ENCODE results near the gene ZNF621.

ZNF621 gene

DNA sequence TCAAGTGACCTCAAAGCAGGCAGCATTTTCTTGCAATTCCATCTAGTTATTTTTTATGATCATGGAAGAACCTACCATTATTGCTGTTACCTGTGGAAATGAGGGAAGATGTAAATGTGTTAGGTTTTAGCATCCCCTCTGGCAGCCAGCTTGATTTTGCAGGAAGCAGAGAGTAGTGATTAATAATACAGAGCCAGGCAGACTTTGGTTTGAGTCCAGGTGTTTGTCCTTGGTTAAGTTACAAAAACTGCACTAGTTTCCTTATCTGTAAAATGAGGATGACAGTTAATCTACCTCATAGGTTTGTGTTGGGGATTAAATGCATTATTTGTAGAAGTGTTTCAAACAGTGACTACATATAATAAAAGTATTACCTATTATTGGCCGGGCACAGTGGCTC lies 6.7 kb upstream of the ZNF621 start:
- TF ChIP-seq, protein P1, sequence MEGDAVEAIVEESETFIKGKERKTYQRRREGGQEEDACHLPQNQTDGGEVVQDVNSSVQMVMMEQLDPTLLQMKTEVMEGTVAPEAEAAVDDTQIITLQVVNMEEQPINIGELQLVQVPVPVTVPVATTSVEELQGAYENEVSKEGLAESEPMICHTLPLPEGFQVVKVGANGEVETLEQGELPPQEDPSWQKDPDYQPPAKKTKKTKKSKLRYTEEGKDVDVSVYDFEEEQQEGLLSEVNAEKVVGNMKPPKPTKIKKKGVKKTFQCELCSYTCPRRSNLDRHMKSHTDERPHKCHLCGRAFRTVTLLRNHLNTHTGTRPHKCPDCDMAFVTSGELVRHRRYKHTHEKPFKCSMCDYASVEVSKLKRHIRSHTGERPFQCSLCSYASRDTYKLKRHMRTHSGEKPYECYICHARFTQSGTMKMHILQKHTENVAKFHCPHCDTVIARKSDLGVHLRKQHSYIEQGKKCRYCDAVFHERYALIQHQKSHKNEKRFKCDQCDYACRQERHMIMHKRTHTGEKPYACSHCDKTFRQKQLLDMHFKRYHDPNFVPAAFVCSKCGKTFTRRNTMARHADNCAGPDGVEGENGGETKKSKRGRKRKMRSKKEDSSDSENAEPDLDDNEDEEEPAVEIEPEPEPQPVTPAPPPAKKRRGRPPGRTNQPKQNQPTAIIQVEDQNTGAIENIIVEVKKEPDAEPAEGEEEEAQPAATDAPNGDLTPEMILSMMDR (IDR thresholded peaks at IDR 0.05; ENCODE audit: extremely low read depth, missing control alignments) = no peak
- no peak for DNase-seq (ENCODE audit: low spot score)

DNA sequence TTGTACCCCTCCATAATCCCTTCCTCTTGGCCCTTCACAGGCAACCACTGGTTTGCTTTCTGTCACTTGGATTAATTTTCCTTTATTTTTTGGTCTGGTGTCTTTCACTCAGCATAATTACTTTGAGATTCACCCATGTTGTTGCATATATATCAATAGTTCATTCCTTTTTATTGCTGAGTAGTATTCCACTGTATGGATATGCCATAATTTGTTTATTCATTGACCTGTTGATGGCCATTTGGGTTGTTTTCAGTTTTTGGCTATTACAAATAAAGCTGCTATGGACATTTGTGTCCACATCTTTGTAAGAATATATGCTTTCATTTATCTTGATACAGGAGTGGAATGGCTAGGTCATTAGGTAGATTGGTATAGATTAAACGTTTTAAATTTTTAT lies 5.9 kb upstream of the ZNF621 start:
- TF ChIP-seq, protein P1 (IDR thresholded peaks at IDR 0.05; ENCODE audit: extremely low read depth, missing control alignments) = no peak
- DNase-seq (ENCODE audit: low spot score) = no peak

DNA sequence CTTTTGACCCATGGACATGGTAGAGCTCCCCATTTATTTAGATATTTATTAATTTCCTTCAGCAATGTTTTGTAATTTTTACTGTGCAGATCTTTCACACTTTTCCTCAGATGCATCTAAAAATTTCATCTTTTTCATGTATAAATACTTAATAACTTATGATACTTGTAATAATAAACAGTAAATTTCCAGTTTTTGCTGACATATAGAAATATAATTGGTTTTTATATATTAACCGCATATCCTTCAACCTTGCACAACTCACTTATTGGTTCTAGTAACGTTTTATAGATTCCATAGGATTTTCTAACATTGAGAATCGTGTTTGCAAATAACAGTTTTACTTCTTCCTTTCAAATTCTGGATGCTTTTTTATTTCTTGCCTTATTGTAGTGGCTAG lies 3.5 kb upstream of the ZNF621 start:
- DNase-seq (ENCODE audit: low spot score) = no peak
- TF ChIP-seq, protein P1 (IDR thresholded peaks at IDR 0.05; ENCODE audit: extremely low read depth, missing control alignments) = no peak

DNA sequence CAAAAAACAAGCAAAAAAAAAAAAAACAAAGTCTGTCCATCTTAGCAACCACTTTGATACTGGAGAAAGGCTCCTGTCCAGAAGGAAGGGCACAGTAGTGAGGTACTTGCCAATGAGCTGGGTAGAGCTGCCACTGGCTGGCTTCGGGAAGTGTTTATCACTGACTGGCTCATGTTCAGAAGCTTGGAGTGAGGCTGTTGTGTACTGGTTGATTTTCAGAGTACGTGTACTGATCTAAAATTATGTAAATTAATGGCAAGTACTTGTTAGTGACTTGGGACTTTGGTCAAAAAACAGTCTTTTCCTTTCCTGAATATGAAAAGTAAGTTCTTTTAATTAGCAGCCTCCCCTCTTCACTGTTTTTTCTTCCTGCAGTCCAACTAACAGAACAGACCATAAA lies 979 bp upstream of the ZNF621 start:
- DNase-seq (ENCODE audit: low spot score) = no peak
- TF ChIP-seq, protein P1 (IDR thresholded peaks at IDR 0.05; ENCODE audit: extremely low read depth, missing control alignments) = no peak

DNA sequence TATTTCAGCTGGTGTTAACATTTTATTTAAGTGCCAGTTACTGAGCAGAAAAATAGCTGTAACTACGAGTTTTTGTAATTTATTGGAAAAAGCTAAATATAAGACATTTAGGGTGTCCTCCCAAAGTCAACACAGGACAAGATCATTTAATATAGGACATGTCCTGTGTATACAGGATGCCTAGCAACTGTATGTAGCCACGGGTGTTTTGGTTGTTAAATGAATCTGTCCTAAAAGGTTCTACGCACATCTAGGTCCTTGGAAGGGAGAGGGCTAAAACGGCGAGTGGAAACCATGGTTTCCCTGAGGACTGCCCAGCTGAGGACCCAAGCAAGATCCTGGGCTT lies 565 bp upstream of the ZNF621 start:
- DNase-seq (ENCODE audit: low spot score) = no peak
- TF ChIP-seq, protein P1 (IDR thresholded peaks at IDR 0.05; ENCODE audit: extremely low read depth, missing control alignments) = no peak

DNA sequence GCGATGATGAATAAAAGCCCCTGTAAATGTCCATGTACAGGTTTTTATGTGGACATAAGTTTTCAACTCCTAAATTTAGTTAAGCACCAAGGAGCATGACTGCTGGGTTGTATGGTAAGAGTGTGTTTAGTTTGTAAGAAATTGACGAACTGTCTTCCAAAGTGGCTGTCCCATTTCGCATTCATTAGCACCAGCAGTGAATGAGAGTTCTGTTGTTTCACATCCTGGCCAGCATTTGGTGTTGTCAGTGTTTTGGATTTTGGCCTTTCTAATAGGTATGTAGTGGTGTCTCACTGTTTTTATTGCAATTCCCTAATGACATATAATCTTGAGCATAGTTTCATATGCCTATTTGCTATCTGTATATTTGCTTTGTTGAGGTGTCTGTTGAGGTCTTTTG lies 3.7 kb downstream of the ZNF621 start:
- DNase-seq (ENCODE audit: low spot score) = no peak
- TF ChIP-seq, protein P1 (IDR thresholded peaks at IDR 0.05; ENCODE audit: extremely low read depth, missing control alignments) = no peak

DNA sequence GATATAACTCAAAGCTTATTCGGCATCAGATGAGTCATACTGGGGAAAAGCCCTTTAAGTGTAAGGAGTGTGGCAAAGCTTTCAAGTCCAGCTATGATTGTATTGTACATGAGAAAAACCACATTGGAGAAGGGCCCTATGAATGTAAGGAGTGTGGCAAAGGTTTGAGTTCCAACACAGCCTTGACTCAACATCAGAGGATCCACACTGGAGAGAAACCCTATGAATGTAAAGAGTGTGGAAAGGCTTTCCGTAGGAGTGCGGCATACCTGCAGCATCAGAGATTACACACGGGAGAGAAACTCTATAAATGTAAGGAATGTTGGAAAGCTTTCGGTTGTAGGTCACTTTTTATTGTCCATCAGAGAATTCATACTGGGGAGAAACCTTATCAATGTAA lies 7.5 kb downstream of the ZNF621 start:
- TF ChIP-seq, protein P1 (IDR thresholded peaks at IDR 0.05; ENCODE audit: extremely low read depth, missing control alignments) = no peak
- DNase-seq (ENCODE audit: low spot score) = no peak

Measured in GM20000 (cell line).